LNCaP clone FGC (cell line): Measurements from ENCODE around the gene CERS1.
"Not testable (repeated sequence)": the region's sequence is repeated elsewhere in the genome, so short reads cannot be mapped to it uniquely, and the experiment has no call there.

Experiments
- DNase-seq: peaks from one replicate; pipeline ENCODE4 v3.0.0-alpha.2; 2011; ENCODE audit warnings: low read depth
- H3K4me3 ChIP-seq: 2 replicates; pipeline ENCODE4 v1.5.1; 2011; ENCODE audit warnings: mild to moderate bottlenecking, low read depth, low read length, control low read depth
- TF ChIP-seq, protein P1 (sequence below): IDR thresholded peaks from 2 replicates; pipeline ENCODE4 v1.5.1; 2012; ENCODE audit warnings: mild to moderate bottlenecking; ENCODE audit not compliant: control insufficient read depth, insufficient read depth; ENCODE audit errors: extremely low read depth

CERS1 gene

DNA sequence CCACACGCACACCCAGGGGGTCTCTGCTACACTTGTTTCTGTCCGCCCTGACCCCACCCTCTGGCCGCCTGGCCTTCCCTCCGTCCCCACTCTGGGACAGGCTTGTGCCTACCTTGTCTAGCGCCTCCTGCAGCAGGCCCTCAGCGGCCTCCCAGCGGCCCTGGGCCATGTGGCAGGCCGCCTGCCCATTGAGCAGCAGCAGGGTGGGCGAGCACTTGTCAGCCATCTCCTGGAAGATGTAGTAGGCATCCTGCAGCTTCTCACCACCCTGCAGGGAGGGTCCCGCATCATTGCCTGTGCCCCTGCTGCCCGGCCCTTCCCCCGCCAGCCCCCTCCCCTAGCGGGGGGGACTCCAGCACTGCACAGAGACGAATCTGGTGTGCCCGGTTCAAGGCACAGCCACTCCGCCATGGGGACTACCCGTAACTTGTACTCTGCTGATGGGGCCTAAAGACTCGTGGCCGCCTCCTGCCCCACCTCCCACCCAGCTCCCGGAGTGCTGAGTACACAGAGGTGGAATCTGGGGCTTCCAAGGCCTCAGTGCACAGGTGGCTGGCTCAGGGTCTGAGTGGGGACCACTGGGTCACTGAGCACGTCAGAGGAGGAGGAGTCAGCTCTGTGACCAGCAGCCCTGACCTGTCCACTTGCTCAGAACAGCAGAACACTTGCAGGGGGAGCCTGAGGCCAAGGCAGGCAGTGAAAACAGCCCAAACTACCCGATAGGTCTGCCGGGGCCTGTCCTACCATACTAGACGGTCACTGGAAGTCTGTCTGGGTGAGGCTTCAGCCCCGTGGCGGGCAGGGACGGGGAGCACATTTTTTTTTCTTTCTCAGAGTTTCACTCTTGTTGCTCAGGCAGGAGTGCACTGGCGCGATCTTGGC lies 7.4 kb upstream of the CERS1 start:
- TF ChIP-seq, protein P1, sequence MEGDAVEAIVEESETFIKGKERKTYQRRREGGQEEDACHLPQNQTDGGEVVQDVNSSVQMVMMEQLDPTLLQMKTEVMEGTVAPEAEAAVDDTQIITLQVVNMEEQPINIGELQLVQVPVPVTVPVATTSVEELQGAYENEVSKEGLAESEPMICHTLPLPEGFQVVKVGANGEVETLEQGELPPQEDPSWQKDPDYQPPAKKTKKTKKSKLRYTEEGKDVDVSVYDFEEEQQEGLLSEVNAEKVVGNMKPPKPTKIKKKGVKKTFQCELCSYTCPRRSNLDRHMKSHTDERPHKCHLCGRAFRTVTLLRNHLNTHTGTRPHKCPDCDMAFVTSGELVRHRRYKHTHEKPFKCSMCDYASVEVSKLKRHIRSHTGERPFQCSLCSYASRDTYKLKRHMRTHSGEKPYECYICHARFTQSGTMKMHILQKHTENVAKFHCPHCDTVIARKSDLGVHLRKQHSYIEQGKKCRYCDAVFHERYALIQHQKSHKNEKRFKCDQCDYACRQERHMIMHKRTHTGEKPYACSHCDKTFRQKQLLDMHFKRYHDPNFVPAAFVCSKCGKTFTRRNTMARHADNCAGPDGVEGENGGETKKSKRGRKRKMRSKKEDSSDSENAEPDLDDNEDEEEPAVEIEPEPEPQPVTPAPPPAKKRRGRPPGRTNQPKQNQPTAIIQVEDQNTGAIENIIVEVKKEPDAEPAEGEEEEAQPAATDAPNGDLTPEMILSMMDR = no peak
- DNase-seq = no peak
- no peak overlapping the region for H3K4me3 ChIP-seq

GRCh38 chr19:18902519-18902918 lies 6.6 kb upstream of the CERS1 start:
- not testable (repeated sequence) for DNase-seq, H3K4me3 ChIP-seq

DNA sequence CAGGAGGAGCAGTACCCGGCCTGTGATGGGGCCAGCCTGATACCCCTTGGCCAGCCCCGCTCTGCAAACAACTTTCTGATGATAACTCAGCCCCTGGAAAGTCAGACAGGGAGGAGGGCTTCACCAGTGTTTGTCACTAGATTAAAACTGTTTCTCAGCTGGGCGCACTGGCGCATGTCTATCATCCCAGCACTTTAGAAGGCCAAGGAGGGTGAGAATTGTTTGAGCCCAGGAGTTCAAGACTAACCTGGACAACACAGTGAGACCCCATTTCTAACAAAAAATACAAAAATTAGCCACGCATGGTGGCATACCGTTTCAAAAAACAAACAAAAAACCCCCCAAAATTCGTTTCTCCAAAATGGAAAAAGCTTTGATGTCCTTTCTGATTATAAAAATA lies 5.5 kb upstream of the CERS1 start:
- H3K4me3 ChIP-seq = no peak overlapping the region
- no peak for DNase-seq
- TF ChIP-seq, protein P1 = no peak

GRCh38 chr19:18900700-18901481 lies 4.9 kb upstream of the CERS1 start:
- TF ChIP-seq, protein P1 = no peak
- H3K4me3 ChIP-seq = no peak overlapping the region
- no peak for DNase-seq

GRCh38 chr19:18899624-18900560 lies 3.9 kb upstream of the CERS1 start:
- no peak for DNase-seq
- TF ChIP-seq, protein P1 = no peak
- H3K4me3 ChIP-seq = no peak overlapping the region

DNA sequence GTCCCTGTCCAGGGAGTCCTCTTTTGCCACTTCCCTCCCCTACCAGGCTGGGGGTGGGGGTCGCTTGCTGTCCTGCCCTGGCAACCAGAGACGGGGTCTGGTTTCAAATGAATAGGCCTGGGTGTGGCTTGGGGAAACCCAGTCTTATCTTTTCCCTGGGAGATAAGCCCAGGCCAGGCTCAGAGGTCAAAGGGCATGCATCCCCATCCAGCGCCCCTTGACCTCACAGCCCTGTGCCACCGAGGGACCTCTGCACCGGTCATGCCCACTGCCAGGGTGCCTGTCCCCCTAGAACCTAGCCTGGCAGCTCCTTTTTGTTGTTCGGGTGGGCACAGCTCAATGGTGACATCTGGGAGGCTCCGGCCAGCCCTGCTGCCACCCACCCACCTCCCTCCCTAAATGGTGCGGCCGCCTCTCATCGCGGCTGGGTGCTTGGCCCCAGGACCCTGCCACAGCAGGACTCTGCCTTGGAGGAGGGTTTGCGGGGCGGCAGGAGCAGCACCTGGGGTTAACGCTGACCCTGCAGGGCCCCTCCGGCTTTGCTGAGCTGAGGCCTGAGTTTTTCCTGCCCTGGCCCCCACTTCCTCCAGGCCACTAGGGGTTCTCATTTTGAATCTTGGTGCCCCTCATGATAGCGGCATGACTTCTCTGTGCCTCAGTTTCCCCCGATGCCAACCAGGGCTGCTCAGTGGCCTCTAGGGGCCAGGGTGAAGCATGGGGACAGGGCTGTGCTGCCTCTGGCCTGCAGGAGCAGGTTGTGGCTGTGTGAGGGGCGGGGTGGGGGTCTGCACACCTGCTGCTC lies 2.9 kb upstream of the CERS1 start:
- TF ChIP-seq, protein P1 = no peak
- H3K4me3 ChIP-seq = no peak overlapping the region
- no peak for DNase-seq
